ENCODE measurements around the gene CMIP. TPM values are rescaled to one million over a fixed set of nuclear protein-coding genes. Genes with fewer than 3 reads are reported as not detected.

The CMIP gene
- total RNA-seq, 1 experiment from 2014 or later: 25.7 TPM

GRCh38 chr16:81500833-81501521, 56.4 kb downstream of the CMIP start:
- Histone ChIP-seq H3K9ac (ENCODE audit: low read length) (peak overlapping the region; percentile 82), H3K27ac (ENCODE audit: low read length) (peak overlapping the region; percentile 96), H3F3A (ENCODE audit: low read length, unreplicated experiment) (no peaks in the 10 kb centered on the region), H3K36me3 (ENCODE audit: low read depth, low read length) (no peaks in the 10 kb centered on the region; the same call in 1 of the 2 replicates), H4K20me1 (ENCODE audit: low read length) (no peaks in the 10 kb centered on the region), H3K4me3 (ENCODE audit: low read length) (peak overlapping the region; percentile 46), H3K79me2 (ENCODE audit: low read length) (peaks cover 92% of the 10 kb centered on the region), H3K4me1 (ENCODE audit: insufficient read depth, low read length) (peaks cover 31% of the 10 kb centered on the region), H3K9me3 (ENCODE audit: low read length) (no peaks in the 10 kb centered on the region), H3K9me2 (replicated peaks; ENCODE audit: low read length) (no peaks in the 10 kb centered on the region), H3K4me2 (ENCODE audit: low read length) (peak overlapping the region; percentile 79), H3K27me3 (ENCODE audit: low read length) (no peaks in the 10 kb centered on the region), H2AFZ (ENCODE audit: low read length) (no peak overlapping the region)
- CTCF ChIA-PET: interaction anchor here (0.7 kb wide), 1 partner anchor 63 kb away, joined by 3 read pairs; no protein-coding TSS in a partner anchor
- ATAC-seq (peak; percentile 80), DNase-seq (peak; percentile 95)
- TF ChIP-seq EZH2 (IDR thresholded peaks at IDR 0.05; ENCODE audit: low read length, unreplicated experiment) (no peak), EZH2phosphoT487 (IDR thresholded peaks at IDR 0.05; ENCODE audit: borderline replicate concordance, low read length) (no peak)
- TF ChIP-seq, protein P1, sequence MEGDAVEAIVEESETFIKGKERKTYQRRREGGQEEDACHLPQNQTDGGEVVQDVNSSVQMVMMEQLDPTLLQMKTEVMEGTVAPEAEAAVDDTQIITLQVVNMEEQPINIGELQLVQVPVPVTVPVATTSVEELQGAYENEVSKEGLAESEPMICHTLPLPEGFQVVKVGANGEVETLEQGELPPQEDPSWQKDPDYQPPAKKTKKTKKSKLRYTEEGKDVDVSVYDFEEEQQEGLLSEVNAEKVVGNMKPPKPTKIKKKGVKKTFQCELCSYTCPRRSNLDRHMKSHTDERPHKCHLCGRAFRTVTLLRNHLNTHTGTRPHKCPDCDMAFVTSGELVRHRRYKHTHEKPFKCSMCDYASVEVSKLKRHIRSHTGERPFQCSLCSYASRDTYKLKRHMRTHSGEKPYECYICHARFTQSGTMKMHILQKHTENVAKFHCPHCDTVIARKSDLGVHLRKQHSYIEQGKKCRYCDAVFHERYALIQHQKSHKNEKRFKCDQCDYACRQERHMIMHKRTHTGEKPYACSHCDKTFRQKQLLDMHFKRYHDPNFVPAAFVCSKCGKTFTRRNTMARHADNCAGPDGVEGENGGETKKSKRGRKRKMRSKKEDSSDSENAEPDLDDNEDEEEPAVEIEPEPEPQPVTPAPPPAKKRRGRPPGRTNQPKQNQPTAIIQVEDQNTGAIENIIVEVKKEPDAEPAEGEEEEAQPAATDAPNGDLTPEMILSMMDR (conservative IDR thresholded peaks at IDR 0.05; ENCODE audit: low read depth, low read length): no peak
- POLR2A ChIA-PET (ENCODE audit: unreplicated experiment): no interaction called here
- intact Hi-C loops (cut with micrococcal nuclease): loop anchor here (5.0 kb wide), 1 partner anchor 54 kb away; no protein-coding TSS in a partner anchor
- BruUV-seq (replicated peaks): TSS peak; percentile 92

DNA sequence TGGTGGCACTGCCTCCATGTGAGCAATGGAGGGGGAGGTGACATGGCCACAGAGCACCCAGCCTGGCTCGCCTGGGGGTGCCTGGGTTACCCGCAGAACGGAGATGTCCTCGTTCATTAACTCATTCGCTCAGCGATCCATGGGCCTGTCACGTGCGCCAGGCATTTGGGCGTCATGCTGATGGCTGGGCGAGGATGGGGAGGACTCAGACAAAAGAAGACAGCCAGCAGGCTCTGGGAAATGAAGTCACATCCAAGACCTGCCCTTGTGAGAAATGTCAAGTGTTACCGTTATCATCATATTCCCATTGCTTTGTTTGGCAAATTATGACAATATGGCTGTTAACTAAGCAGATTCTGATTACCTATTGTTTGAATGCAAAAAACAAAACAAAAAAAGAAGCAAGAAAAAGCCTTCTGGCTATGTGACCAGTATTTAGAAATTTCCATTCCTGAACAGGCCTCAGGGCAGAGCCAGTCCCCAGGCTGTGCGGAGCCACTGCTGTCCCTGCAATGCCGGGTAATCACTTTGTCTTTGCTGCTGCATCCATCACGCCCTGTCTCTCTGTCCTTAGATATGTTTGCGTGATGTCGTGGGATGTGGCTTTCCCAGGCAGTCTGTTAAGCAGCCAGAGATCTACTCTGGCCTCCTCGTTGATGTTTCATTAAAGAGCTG, 57.9 kb downstream of the CMIP start:
- TF ChIP-seq, protein P1 (conservative IDR thresholded peaks at IDR 0.05; ENCODE audit: low read depth, low read length): no peak
- TF ChIP-seq EZH2phosphoT487 (IDR thresholded peaks at IDR 0.05; ENCODE audit: borderline replicate concordance, low read length): no peak
- TF ChIP-seq EZH2 (IDR thresholded peaks at IDR 0.05; ENCODE audit: low read length, unreplicated experiment): no peak
- peaks cover 92% of the 10 kb centered on the region for H3K79me2 ChIP-seq (ENCODE audit: low read length)
- intact Hi-C loops (cut with micrococcal nuclease): loop anchor here (5.0 kb wide), 1 partner anchor 55 kb away; no protein-coding TSS in a partner anchor
- no peaks in the 10 kb centered on the region for H3K27me3 ChIP-seq (ENCODE audit: low read length)
- H3K9me2 ChIP-seq (replicated peaks; ENCODE audit: low read length): no peaks in the 10 kb centered on the region
- H3K4me2 ChIP-seq (ENCODE audit: low read length): no peak overlapping the region
- ATAC-seq: no peak
- H3K9me3 ChIP-seq (ENCODE audit: low read length): no peaks in the 10 kb centered on the region
- peak overlapping the region; percentile 96 for H3K27ac ChIP-seq (ENCODE audit: low read length)
- H4K20me1 ChIP-seq (ENCODE audit: low read length): no peaks in the 10 kb centered on the region
- ChIA-PET CTCF (no interaction called here), POLR2A (ENCODE audit: unreplicated experiment) (no interaction called here)
- no TSS peak for BruUV-seq (replicated peaks)
- no peaks in the 10 kb centered on the region; the same call in 1 of the 2 replicates for H3K36me3 ChIP-seq (ENCODE audit: low read depth, low read length)
- H3K4me3 ChIP-seq (ENCODE audit: low read length): no peak overlapping the region
- 0 out of 2 replicates have a peak overlapping the region, but pooled peaks have one; percentile 82 for H3K9ac ChIP-seq (ENCODE audit: low read length)
- H2AFZ ChIP-seq (ENCODE audit: low read length): no peak overlapping the region
- no peak for DNase-seq
- H3F3A ChIP-seq (ENCODE audit: low read length, unreplicated experiment): no peaks in the 10 kb centered on the region
- H3K4me1 ChIP-seq (ENCODE audit: insufficient read depth, low read length): peaks cover 31% of the 10 kb centered on the region
